ENCODE measurements around the gene CBX5.

The CBX5 gene

DNA sequence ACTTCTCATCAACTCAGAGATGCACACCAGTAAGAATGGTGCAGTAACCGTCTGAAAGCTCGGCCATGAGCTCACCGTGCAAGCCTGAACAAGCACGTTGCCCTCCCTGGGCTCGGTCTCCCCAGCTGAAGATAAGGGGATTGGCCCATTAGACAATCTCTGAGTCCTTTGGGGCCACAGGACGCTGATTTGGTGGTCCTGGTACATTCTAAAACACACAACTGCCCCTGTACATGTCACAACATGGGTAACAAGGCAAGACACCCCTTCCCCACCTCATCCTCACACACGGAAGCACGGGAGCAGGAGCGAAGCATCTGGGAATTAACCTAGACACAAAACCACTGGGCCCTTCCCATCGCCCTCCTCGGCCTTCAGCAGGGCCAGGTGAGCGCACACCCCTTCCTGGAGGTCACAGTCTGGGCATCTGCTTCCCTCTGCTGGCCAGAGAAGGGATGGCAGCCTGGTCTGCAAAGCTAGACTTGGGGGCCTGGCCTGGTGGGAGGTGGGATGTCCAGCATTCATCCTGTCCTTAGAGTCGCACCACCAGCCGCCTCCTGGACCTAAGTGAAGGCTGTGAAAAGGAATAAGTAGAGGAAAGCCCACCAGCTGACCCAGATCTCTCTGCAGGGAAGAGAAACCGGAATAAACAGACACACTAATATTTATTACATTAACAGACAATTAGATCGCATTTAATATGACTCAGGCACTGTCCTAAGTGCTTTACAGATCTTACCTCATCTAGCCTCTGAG is 72.2 kb downstream of the CBX5 start:
- no peak for TF ChIP-seq TAF1 (IDR thresholded peaks at IDR 0.05; ENCODE audit: borderline replicate concordance, insufficient read depth, low read length)
- TF ChIP-seq FOXP2 (optimal IDR thresholded peaks at IDR 0.05; ENCODE audit: borderline replicate concordance, extremely low read depth, extremely low read length, insufficient read depth), result no peak
- TF ChIP-seq REST (IDR thresholded peaks at IDR 0.05; ENCODE audit: insufficient read depth in 1 of 2, low read depth in 2 of 2, low read length in 2 of 2), result no peak
- no peak for TF ChIP-seq POLR2AphosphoS5 (IDR thresholded peaks at IDR 0.05; ENCODE audit: low read depth, low read length)
- TF ChIP-seq SIN3A (IDR thresholded peaks at IDR 0.05; ENCODE audit: borderline replicate concordance, insufficient read depth, low read length), result no peak

DNA sequence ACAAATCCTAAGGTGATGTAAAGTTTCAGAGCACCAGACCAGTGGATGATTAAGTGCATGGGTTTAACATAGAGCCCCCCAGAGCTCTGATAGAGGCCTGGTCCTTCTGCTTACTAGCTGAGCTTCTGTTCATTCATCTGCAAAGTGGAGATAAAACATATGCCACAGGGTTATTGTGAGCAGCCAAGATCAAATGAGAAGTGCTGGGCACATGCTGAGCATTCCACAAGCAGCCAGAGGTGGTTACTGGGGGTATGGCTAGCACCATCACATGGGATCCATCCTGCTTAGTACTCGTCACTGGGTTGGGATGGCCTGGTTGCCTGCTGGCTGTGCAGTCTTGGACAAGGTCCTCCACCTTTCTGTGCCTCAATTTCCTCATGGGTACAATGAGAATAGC is 73.1 kb downstream of the CBX5 start:
- TF ChIP-seq SIN3A (IDR thresholded peaks at IDR 0.05; ENCODE audit: borderline replicate concordance, insufficient read depth, low read length), result no peak
- no peak for TF ChIP-seq FOXP2 (optimal IDR thresholded peaks at IDR 0.05; ENCODE audit: borderline replicate concordance, extremely low read depth, extremely low read length, insufficient read depth)
- no peak for TF ChIP-seq REST (IDR thresholded peaks at IDR 0.05; ENCODE audit: insufficient read depth in 1 of 2, low read depth in 2 of 2, low read length in 2 of 2)
- TF ChIP-seq POLR2AphosphoS5 (IDR thresholded peaks at IDR 0.05; ENCODE audit: low read depth, low read length), result no peak
- TF ChIP-seq TAF1 (IDR thresholded peaks at IDR 0.05; ENCODE audit: borderline replicate concordance, insufficient read depth, low read length), result no peak

DNA sequence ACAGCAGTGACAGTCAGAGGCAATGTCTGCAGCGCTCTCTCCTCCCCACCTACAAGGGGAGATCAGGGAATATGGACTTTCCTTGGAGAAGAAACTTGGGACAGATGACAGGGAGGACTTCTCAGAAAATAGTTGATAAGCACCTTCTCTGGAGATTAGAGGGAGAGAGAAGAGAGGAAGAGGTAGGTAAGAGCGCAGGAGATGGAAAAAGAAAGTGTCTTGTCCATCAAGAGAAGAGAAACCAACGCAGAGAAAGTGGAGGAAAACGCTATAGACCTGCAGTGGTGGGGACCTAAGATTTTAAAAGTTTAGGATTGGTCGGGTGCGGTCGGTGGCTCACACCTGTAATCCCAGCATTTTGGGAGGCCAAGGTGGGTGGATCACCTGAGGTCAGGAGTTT is 75.6 kb downstream of the CBX5 start:
- TF ChIP-seq SIN3A (IDR thresholded peaks at IDR 0.05; ENCODE audit: borderline replicate concordance, insufficient read depth, low read length) (no peak), REST (IDR thresholded peaks at IDR 0.05; ENCODE audit: insufficient read depth in 1 of 2, low read depth in 2 of 2, low read length in 2 of 2) (no peak)

GRCh38 chr12:54201001-54201794 is 78.7 kb downstream of the CBX5 start:
- TF ChIP-seq POLR2AphosphoS5 (IDR thresholded peaks at IDR 0.05; ENCODE audit: low read depth, low read length) (no peak), REST (IDR thresholded peaks at IDR 0.05; ENCODE audit: insufficient read depth in 1 of 2, low read depth in 2 of 2, low read length in 2 of 2) (no peak), FOXP2 (optimal IDR thresholded peaks at IDR 0.05; ENCODE audit: borderline replicate concordance, extremely low read depth, extremely low read length, insufficient read depth) (no peak), SIN3A (IDR thresholded peaks at IDR 0.05; ENCODE audit: borderline replicate concordance, insufficient read depth, low read length) (no peak), TAF1 (IDR thresholded peaks at IDR 0.05; ENCODE audit: borderline replicate concordance, insufficient read depth, low read length) (no peak)
